Activated CD8-positive, alpha-beta memory T cell treated with anti-CD3 and anti-CD28 coated beads, Interleukin-2, amount 50 U/mL, for 4 hours (primary cell): Measurements from ENCODE around the gene BLACAT1.
"Not testable (repeated sequence)": the region's sequence is repeated elsewhere in the genome, so short reads cannot be mapped to it uniquely, and the experiment has no call there.

Source experiments
- DNase-seq: peaks from one replicate; pipeline ENCODE4 v3.0.0-alpha.2; 2020

Gene BLACAT1

GRCh38 chr1:205406252-205406651 lies 49.6 kb downstream of the BLACAT1 start:
- not testable (repeated sequence) for DNase-seq
